Smooth muscle cell of the brain vasculature (primary cell): ENCODE results near the gene CXCL10.

ENCODE experiments used
- DNase-seq: peaks from one replicate; pipeline ENCODE4 v3.0.0-alpha.2; 2012; ENCODE audit warnings: low read depth, low spot score

Gene CXCL10

DNA sequence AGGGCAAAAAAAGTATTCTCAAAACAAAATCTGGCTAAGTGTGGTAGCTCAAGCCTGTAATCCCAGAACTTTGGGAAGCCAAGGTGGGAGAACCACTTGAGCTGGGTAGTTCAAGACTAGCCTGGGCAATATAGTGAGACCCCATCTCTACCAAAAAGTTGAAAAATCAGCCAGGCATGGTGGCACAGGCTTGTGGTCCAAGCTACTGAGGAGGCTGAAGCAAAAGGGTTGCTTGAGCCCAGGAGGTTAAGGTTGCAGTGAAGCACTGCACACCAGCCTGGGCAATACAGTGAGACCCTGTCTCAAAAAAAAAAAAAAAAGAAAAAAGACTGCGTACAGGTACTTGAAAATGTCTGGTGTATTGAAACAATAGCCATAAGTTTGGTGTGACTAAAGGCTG is 30.8 kb downstream of the CXCL10 start:
- DNase-seq = no peak

DNA sequence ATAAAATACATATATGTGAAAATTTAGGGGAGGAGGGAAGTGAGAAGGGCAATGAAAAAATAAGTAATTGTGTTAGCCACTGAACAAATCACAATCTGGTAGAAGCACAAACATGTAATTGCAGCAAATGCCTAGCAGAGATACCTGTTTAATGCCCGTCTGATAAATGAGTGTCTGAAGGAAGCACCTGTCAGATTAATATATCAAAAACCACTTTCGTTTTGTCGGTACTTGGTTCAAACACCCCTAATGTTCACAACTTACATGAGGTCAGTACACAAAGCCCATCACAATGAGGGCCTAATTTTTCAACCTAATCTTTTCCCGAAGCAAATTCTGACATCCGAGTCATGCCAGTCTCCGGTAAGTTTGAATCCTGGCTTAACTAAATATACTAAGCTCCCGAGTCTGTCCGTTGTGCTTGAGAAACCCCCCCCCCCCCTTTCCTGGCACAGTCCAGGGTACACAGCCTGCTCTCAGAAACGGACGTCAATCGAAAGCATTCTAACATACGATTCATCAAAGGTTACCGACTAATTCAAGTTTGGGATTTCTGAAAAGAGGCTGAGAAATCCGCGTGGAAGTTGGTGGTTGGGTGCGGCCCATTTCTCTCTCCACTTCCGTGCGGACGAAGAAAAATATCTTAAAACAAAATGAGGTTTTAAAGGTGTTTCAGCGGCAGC is 33.3 kb downstream of the CXCL10 start:
- DNase-seq = no peak

- no peak for DNase-seq
Measured at GRCh38 chr4:75985116-75985515, 38.2 kb downstream of the CXCL10 start.

GRCh38 chr4:75980576-75980975 is 42.7 kb downstream of the CXCL10 start:
- no peak for DNase-seq

DNA sequence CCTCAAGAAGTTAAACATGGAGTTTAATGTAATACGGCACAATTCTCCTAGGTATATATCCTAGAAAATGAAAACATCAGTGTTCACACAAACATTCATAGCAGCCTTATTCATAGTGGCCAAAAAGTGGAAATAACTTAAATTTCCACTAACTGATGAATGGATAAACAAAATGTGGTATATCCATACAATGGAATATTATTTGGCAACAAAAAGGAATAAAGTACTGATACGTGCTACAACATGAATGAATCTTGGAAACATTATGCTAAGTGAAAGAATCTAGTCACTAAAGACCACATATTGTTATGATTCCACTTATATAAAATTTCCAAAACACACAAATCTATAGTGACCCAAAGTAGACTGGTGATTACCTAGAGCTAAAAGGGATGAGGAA is 47.1 kb downstream of the CXCL10 start:
- no peak for DNase-seq

- no peak for DNase-seq
Measured at GRCh38 chr4:75973766-75974165, 49.5 kb downstream of the CXCL10 start.
